Gastrocnemius medialis (tissue), 4 donors: ENCODE data around the gene LRRK1.

ENCODE experiments used
- POLR2A ChIP-seq, 2 donors: fragments of 450-650 bp; IDR thresholded peaks; one replicate each; pipeline ENCODE4 v1.6.1; 2017; ENCODE audit warnings: antibody characterized with exemption in 2 of 2, mild to moderate bottlenecking in 2 of 2, moderate library complexity in 2 of 2
- TF ChIP-seq, protein P1 (sequence below), 5 experiments: fragments of 450-650 bp in 3 of 5; fragments of 200-600 bp in 2 of 5; sonication (generic) in 2 of 5; IDR thresholded peaks in 4 of 5; conservative IDR thresholded peaks in 1 of 5; 1 replicate in 4 of 5; 2 replicates in 1 of 5; pipeline ENCODE4 v1.5.1; 2016 to 2019; ENCODE audit warnings: antibody characterized with exemption in 5 of 5, mild to moderate bottlenecking in 3 of 5, moderate library complexity in 3 of 5

DNA sequence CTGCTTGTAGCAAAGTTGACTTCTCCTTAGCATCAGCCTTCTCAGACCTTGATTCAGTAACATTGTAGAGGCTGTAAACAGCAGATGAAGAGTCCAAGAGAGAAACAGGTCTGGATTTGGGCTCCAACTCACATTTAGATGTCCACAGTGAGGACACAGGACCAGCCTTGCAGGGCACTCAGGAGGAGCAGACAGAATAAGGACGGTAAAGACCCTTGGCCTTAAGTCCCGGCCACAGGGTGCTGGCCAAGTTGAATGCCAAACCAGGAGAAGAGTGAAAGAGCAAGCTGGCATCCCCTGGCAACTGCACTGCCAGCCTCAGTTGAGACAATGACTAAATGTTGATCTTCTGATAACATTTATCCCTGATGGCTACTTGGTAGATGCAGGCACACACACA, 136.3 kb downstream of the LRRK1 start:
- TF ChIP-seq, protein P1, sequence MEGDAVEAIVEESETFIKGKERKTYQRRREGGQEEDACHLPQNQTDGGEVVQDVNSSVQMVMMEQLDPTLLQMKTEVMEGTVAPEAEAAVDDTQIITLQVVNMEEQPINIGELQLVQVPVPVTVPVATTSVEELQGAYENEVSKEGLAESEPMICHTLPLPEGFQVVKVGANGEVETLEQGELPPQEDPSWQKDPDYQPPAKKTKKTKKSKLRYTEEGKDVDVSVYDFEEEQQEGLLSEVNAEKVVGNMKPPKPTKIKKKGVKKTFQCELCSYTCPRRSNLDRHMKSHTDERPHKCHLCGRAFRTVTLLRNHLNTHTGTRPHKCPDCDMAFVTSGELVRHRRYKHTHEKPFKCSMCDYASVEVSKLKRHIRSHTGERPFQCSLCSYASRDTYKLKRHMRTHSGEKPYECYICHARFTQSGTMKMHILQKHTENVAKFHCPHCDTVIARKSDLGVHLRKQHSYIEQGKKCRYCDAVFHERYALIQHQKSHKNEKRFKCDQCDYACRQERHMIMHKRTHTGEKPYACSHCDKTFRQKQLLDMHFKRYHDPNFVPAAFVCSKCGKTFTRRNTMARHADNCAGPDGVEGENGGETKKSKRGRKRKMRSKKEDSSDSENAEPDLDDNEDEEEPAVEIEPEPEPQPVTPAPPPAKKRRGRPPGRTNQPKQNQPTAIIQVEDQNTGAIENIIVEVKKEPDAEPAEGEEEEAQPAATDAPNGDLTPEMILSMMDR (IDR thresholded peaks at IDR 0.05 in 4 of 5, conservative IDR thresholded peaks at IDR 0.05 in 1 of 5) = no peak
- no peak for TF ChIP-seq POLR2A (IDR thresholded peaks at IDR 0.05)
